HG02840 (cell line): Measurements from ENCODE around the gene TWNK.
"Not testable (repeated sequence)": the region's sequence is repeated elsewhere in the genome, so short reads cannot be mapped to it uniquely, and the experiment has no call there.

Experiments
- ATAC-seq: cut with Tn5 transposase; IDR thresholded peaks from one replicate; pipeline ENCODE4 v1.9.1; 2021; ENCODE audit warnings: mild to moderate bottlenecking, moderate library complexity, moderate number of reproducible peaks; ENCODE audit not compliant: unreplicated experiment, low FRiP score

The TWNK gene

DNA sequence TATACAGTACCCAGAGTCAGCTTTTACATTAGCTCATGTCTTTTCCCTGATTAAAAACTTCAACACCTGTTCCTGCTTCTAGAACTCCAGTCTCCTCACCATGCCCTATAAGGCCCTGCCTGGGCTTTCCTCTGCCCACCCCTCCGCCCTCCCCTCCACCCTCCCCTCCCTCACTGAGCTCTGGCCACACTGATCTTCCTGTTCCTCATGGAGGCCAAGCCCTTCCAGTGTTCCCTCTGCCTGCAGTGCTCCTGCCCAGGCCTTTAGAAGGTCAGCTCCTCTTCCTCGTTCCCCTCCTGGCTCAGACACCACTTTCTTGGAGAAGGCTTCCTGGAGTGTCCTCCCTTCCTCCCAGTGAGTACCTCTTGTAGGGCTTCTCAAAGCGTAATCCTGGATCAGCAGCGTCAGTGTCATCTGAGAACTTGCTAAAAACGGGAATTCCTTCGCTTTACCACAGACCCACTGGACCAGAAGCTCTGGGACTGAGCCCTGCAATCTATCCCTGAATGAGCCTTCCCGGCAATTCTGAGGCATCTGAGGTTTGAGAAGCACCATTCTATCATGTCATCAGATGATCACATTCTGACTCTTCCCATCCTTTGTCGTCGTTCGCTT lies 39.9 kb downstream of the TWNK start:
- ATAC-seq: no peak

DNA sequence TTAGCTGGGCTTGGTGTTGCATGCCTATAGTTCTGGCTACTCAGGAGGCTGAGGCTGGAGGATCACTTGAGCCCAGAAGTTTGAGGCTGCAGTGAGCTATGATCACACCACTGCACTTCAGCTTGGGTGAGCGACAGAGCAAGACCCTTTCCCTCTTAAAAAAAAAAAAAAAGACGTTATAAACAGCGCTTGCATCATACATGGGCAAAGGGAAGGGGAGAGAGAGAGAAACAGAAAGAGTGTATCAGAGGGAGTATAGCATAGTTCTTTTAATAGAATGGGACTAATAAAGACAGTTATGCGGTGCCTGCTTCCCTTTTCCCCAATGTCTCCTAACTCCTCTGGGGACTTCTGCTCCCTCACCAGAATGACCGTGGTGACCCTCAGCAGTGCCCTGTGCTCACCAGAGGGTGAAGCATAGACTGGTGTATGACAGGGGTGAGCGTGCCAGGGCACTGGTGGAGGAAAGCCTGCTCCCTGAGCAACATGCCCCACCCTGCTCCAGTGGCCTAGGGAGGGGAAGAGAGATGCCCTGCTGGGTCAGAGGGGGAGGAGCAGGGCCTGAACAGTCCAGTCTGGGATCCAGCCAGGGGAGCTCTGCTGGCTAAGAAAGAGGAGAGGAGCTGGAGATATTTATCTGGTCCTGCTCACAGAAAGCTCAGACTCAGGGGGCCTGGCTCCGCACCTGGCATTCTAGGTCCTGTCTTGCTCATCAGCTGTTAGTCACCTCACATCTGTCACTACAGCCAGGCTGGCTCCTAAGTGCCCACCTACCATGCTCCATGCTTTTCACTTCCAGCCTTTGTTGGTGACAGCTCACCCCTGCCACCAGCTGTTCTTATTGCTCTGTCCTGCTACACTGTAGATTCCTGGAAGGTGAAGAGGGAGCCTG lies 41.3 kb downstream of the TWNK start:
- ATAC-seq: no peak

DNA sequence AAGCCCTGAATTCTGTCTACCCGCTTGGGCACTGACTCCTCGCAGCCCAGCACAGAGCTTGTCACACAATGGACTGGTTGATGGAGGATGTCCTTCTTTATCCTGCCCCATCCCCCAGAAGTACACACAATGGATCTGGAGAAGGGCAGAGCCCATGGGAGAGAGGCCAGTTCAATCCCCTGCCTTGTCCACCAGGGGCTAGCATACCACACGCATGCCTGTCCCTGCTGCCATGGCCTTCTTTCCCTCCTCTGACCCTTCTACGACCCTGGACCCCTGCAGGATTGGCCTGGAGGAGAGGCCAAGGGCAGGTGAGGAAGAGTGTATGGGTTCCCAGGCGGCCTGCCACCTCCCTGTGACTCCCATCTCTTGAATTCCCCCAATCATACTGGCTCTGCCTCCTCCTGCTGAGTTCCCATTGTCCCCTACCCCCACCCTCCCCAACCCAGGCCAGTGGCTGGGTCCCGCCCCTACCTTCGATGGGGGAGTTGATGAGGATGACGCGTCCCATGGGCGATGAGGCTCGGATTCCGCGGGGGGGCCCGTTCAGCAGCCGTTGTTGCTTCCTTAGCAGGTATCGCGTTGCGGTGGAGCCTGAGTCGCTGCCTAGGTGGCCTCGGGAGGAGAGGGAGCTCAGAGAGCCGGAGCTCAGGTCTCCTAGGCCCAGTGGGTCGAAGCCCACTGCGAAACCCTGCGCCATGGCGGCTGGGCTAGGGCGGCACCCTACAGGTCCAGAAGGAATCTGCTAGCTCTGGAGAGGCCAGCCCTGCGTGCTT lies 42.4 kb downstream of the TWNK start:
- ATAC-seq: no peak

DNA sequence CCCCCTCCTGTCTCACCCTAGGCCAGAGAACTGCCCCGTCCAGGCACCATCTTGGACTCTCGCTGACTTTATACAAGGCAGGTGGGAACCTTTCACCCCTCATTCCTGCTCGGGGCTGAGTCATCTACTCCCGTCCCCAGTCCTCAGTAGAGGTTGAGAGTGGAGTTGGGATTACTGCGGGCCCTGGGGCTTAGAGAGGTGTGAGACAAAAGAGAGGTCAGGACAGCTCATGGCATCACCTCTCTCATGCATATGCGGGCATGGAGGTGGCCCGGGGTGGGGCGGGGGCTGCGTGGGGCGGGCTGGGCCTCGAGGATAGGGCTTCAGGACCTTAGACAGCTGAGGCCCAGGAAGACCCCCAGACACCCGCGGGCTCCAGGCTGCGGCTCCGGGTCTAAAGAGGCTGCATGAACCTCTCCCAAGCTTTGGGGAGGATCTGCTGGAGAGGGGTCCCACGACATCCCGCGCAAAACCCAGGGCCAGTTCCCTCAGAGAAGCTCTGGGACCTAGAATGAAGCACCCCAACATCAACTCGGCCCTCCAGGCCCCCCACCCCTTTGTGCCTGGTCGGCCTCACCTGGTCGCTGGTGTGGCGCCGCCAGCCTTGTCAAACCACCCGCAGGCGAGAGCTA lies 43.3 kb downstream of the TWNK start:
- ATAC-seq: no peak

DNA sequence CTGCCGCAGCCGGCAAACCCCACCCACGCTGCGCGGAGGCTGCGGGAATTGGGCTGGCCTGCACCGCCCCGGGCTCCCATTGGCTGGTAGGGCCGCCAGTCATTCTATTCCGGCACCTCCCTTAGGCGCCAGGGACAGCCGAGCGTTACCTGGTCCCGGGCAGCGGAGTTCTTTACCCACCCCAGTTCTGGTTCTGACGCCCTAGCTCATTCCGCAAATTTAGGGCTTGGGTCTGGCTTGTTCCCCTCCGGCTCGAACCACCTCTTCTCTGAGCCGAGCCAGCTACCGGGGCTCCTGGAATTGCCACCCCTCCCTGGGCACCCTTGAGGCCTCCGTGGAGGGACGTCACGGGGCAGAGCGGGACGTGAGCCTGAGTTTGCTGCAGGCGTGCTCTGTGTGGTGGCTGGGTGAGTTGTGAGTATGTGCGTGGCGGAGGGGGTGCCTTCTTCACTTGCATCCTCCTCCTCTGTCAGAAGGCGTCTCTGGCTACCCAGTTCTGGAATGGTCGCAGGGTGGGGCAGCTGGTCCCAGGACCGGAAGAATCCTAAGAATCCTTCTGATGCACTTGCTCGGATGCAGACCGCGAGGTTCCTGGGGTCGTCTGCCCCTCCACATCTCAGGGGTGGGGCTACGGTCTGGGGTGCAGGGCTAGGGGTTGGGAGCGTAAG lies 43.9 kb downstream of the TWNK start, which contains the start of the genes PDZD7 and SFXN3:
Gene PDZD7, minus strand, starts transcription at position 2 of the 668 bp plus-strand sequence. CDS start 910 bp downstream, outside the sequence.
Gene SFXN3, plus strand, starts transcription at position 107 of the 668 bp plus-strand sequence. CDS start 3,461 bp downstream, outside the sequence.
- ATAC-seq: peak; percentile 83

DNA sequence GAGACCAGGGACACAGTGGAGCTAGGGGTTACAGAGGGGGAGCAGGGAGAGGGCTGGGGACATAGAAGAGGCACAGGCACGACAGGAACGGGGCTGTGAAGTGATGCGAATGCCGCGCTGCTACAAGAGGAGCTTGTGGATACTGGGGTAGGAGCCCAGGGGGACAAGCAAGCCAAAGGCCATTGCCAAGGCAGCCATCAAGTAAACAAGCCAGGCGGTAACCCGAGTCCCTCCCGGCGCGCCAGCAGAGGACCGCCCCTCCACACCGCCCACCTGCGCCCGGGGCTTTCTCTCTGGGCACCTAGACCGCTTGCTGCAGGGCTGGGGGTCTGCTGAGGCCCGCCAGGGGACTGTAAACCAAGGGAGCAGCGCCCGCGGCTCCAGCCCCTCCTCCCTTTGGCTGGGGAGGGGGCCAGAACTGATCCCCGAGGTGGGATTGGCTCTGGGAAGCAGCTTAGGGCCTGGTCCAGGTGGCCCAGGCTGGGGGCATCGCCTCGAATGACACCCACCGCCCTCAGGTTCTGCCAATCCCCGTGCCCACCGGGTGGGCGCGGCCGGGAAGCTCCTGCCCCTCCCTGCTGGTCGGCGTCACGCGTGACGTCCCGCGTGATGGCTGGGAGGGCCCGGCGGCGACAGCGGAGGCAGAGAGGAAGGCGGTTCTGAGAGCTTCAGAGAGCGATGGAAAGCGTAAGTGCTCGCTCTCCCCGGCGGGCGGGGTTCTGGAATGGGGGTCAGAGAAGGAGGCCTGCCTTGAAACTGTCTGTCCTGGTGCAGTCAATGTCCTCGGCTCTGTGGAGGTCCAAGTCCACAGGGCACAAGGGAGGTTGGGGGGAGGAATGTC lies 44.7 kb downstream of the TWNK start:
- no peak for ATAC-seq

GRCh38 chr10:101032637-101033224 lies 45.4 kb downstream of the TWNK start:
- no peak for ATAC-seq

- ATAC-seq: no peak
Observed at GRCh38 chr10:101033276-101033675, 45.9 kb downstream of the TWNK start.

- ATAC-seq: not testable (repeated sequence)
Observed at GRCh38 chr10:101034404-101034803, 47.1 kb downstream of the TWNK start.

DNA sequence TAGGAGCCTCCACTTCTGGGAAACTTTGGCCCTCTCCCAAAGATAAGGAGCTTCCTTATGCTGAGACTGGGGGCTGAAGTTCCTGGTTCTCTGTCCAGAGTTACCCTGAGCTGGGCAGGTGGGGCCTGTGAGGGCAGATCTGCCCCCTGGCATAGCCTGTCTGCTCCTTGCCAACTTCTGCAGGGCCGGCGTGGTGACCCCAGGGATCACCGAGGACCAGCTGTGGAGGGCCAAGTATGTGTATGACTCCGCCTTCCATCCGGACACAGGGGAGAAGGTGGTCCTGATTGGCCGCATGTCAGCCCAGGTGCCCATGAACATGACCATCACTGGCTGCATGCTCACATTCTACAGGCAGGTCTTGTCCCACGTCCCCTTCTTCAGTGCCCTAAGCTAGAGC lies 48.0 kb downstream of the TWNK start:
- ATAC-seq: no peak

DNA sequence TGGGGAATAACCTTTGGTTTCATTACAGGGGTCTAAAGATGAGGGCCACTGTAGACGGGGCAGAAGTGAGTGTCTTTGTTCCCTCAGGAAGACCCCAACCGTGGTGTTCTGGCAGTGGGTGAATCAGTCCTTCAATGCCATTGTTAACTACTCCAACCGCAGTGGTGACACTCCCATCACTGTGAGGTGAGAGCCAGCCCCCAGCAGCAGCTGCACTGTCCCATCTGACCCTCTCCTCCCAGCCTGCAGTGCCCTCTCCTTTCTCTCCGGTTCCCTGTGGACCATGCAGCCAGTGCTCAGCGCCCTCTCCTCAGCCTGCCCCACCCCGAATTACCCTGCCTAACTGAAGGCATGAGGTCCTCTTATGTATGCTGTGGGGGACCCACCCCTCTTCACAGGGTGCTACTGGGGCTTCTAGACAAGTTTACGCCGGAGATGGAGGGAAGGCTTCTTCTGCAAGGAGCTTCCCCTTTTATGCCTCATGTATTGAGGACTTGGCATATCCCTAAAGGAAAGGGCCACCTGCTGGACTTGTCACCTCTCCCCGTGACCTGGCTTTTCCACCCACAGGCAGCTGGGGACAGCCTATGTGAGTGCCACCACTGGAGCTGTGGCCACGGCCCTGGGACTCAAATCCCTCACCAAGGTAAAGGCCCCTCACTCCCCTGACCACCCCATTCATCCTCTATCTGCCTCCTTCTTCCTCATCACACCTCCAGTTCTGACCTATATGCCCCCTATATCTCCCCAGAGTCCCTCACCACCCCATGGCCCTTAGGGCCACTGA lies 48.8 kb downstream of the TWNK start:
- ATAC-seq: no peak

DNA sequence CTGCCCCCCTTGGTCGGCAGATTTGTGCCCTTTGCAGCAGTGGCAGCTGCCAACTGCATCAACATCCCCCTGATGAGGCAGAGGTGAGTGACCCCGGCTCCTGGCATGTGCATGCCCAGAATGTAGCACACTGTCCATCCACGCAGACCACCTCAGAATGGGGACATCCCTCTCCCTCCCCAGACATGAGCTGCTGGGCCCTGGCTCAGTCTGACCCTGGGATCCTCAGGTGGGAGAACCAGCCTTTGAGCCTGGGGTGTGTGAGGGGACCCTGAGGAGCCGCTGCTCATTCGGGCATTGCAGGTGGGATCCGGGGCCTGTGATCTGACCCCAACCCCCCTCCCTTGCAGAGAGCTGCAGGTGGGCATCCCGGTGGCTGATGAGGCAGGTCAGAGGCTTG lies 49.4 kb downstream of the TWNK start:
- no peak for ATAC-seq

DNA sequence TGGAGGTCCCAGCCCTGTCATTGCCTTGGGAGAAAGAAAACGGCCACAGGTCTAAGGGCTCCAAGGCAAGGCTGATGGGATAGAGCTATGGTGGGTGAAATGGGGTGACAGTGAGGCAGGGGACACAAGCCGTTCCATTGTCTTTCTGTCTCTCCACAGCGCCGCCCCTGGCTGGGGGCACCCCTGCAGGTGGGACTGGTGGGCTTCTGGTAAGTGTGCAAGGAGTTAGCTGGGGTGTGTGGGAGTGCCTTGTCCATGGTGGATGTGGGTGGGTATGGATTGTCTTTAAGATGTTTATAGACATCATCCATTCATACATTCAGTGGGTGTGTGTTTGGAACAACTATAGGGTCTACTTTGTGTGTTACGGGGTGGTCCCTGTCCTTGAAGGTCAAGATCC lies 51.1 kb downstream of the TWNK start:
- no peak for ATAC-seq

- ATAC-seq: no peak
Observed at GRCh38 chr10:101040061-101040460, 52.7 kb downstream of the TWNK start.

DNA sequence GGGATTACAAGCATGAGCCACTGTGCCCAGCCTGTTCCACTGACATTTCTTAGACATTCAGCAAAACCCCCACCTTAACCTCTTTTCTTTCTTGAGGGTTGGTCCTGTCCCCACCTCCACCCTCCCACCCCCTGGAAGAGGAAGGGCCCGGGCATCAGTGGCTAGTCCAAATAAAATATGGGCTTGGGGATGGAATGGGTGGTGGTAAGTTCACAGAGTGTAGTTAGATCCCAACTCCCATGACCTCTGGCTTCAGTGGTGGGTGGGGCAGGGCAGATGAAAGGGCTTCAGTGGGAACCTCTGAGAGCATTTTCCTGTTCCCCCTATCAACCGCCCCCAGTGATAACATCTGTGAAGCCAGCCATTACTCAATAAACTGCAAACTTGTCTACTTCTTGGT lies 53.5 kb downstream of the TWNK start:
- ATAC-seq: no peak

GRCh38 chr10:101041252-101041761 lies 54.0 kb downstream of the TWNK start:
- no peak for ATAC-seq

- ATAC-seq: no peak
Observed at GRCh38 chr10:101042118-101042517, 54.8 kb downstream of the TWNK start.
